ENCODE measurements around the gene LRP1B.

GRCh38 chr2:140747665-140748064 lies 1383.2 kb downstream of the LRP1B start:
- TF ChIP-seq, protein P1, sequence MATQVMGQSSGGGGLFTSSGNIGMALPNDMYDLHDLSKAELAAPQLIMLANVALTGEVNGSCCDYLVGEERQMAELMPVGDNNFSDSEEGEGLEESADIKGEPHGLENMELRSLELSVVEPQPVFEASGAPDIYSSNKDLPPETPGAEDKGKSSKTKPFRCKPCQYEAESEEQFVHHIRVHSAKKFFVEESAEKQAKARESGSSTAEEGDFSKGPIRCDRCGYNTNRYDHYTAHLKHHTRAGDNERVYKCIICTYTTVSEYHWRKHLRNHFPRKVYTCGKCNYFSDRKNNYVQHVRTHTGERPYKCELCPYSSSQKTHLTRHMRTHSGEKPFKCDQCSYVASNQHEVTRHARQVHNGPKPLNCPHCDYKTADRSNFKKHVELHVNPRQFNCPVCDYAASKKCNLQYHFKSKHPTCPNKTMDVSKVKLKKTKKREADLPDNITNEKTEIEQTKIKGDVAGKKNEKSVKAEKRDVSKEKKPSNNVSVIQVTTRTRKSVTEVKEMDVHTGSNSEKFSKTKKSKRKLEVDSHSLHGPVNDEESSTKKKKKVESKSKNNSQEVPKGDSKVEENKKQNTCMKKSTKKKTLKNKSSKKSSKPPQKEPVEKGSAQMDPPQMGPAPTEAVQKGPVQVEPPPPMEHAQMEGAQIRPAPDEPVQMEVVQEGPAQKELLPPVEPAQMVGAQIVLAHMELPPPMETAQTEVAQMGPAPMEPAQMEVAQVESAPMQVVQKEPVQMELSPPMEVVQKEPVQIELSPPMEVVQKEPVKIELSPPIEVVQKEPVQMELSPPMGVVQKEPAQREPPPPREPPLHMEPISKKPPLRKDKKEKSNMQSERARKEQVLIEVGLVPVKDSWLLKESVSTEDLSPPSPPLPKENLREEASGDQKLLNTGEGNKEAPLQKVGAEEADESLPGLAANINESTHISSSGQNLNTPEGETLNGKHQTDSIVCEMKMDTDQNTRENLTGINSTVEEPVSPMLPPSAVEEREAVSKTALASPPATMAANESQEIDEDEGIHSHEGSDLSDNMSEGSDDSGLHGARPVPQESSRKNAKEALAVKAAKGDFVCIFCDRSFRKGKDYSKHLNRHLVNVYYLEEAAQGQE (IDR thresholded peaks at IDR 0.05): no peak
- TF ChIP-seq, protein P2, sequence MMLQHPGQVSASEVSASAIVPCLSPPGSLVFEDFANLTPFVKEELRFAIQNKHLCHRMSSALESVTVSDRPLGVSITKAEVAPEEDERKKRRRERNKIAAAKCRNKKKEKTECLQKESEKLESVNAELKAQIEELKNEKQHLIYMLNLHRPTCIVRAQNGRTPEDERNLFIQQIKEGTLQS (IDR thresholded peaks at IDR 0.05): no peak
- TF ChIP-seq CTCF (IDR thresholded peaks at IDR 0.05; ENCODE audit: low read depth, low read length, missing input control) (no peak), MAX (IDR thresholded peaks at IDR 0.05) (no peak), GABPA (IDR thresholded peaks at IDR 0.05 in 1 of 2, conservative IDR thresholded peaks at IDR 0.05 in 1 of 2) (no peak), SP1 (IDR thresholded peaks at IDR 0.05) (no peak), EGR1 (IDR thresholded peaks at IDR 0.05; ENCODE audit: low read depth in 2 of 2) (no peak), TAF1 (conservative IDR thresholded peaks at IDR 0.05) (no peak), FOXA1 (IDR thresholded peaks at IDR 0.05) (no peak), RAD21 (IDR thresholded peaks at IDR 0.05) (no peak), JUND (IDR thresholded peaks at IDR 0.05) (no peak), ZBTB33 (IDR thresholded peaks at IDR 0.05) (no peak)
